ENCODE results near the gene RBM48.

RBM48 gene

GRCh38 chr7:92560602-92561001 is 32.0 kb downstream of the RBM48 start:
- TF ChIP-seq CTCF (conservative IDR thresholded peaks at IDR 0.05; ENCODE audit: control insufficient read depth, insufficient read depth, low read depth, low read length), result no peak
- DNase-seq (ENCODE audit: low read depth), result no peak
- no peak overlapping the region for H3K4me3 ChIP-seq (ENCODE audit: control insufficient read depth, low read depth, low read length)

DNA sequence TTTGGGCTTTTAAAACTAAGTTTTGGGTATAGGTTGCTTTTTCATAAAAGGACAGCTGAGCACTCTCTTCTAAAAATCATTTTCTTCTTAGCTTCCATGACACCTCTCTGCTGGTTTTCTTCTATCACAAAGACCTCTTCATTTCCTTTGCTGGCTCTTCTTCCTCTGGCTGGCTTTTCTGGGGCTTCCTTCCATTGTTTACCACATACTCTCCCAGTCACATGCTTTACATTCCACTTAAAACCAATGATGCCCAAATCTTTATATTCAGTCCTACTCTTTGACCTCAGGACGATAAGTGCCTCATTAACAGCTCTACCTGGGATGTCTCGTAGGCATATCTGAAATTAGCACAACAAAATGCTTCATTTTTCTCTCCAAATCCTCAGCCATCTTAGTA is 34.8 kb downstream of the RBM48 start:
- no peak for TF ChIP-seq CTCF (conservative IDR thresholded peaks at IDR 0.05; ENCODE audit: control insufficient read depth, insufficient read depth, low read depth, low read length)
- DNase-seq (ENCODE audit: low read depth), result no peak
- H3K4me3 ChIP-seq (ENCODE audit: control insufficient read depth, low read depth, low read length), result no peak overlapping the region

DNA sequence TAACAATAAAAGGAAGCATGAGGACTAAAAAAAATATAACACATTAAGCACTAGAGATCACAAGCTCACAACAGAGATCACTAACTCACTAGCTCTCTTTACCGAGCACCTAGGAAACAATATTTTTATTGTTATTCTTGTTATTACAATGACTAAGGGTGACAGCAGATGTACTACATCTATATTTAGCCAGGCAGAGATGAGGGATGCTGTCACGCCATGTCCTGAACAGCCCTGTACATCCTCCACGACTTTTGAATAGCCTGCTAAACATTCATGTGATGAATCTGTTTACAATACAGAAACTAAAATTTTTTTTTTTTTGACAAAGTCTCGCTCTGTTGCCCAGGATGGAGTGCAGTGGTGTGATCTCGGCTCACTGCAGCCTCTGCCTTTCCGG is 38.9 kb downstream of the RBM48 start:
- H3K4me3 ChIP-seq (ENCODE audit: control insufficient read depth, low read depth, low read length), result no peak overlapping the region
- peak; percentile 70 for DNase-seq (ENCODE audit: low read depth)
- TF ChIP-seq CTCF (conservative IDR thresholded peaks at IDR 0.05; ENCODE audit: control insufficient read depth, insufficient read depth, low read depth, low read length), result no peak

GRCh38 chr7:92569137-92569536 is 40.5 kb downstream of the RBM48 start:
- no peak overlapping the region for H3K4me3 ChIP-seq (ENCODE audit: control insufficient read depth, low read depth, low read length)
- peak; percentile 22 for DNase-seq (ENCODE audit: low read depth)
- TF ChIP-seq CTCF (conservative IDR thresholded peaks at IDR 0.05; ENCODE audit: control insufficient read depth, insufficient read depth, low read depth, low read length), result no peak

DNA sequence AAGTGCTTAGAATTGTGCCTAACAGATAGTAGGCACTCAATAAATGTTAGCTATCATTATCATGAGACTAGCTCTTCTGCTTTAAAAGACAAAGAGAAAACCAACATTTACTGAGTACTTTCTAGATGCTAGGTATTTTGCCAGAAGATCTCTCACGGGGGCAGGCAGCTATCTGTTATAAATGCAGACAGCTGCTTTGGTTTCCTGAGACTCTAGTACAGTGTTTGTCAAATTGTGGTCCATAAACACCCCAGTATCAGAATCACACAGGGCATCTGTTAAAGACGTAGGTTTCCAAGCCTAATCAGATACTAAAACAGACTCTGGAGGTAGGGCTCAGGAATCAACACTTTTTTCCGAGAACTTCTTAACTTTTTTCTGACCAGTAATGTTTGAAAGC is 47.7 kb downstream of the RBM48 start:
- DNase-seq (ENCODE audit: low read depth), result no peak

GRCh38 chr7:92582948-92583347 is 54.4 kb downstream of the RBM48 start:
- no peak overlapping the region for H3K4me3 ChIP-seq (ENCODE audit: control insufficient read depth, low read depth, low read length)
- TF ChIP-seq CTCF (conservative IDR thresholded peaks at IDR 0.05; ENCODE audit: control insufficient read depth, insufficient read depth, low read depth, low read length), result no peak
- DNase-seq (ENCODE audit: low read depth), result no peak

More for the DNA sequence above, 47.7 kb downstream of the RBM48 start:
- TF ChIP-seq CTCF (conservative IDR thresholded peaks at IDR 0.05; ENCODE audit: control insufficient read depth, insufficient read depth, low read depth, low read length), result no peak
- no peak overlapping the region for H3K4me3 ChIP-seq (ENCODE audit: control insufficient read depth, low read depth, low read length)

DNA sequence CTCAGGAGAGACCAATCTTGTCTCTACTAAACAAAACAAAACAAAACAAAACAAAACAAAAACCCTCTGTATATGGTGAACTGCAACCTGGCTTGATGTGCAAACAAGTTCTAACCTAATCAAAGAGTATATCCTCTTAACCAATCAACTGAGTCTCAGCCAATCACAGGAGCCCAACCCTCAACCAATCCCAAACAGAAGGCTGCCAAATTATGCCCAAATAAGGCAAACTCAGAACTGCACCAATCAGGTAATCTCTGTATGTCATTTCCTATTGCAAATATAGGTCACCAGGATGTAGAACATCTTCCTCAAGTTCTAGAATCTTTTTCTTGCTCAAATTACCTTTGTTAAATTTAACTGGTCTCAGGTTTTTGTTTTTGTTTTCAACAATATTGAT is 56.4 kb downstream of the RBM48 start:
- DNase-seq (ENCODE audit: low read depth), result no peak
- TF ChIP-seq CTCF (conservative IDR thresholded peaks at IDR 0.05; ENCODE audit: control insufficient read depth, insufficient read depth, low read depth, low read length), result no peak
- H3K4me3 ChIP-seq (ENCODE audit: control insufficient read depth, low read depth, low read length), result no peak overlapping the region

Measured in fibroblast of mammary gland (primary cell).